Pancreas (tissue), 10 donors: ENCODE results near the gene C2CD4B. TPM values are rescaled to one million over a fixed set of nuclear protein-coding genes. Genes with fewer than 3 reads are reported as not detected.

ENCODE experiments used
- ATAC-seq, 4 donors: fragments of 200-7000 bp; cut with Tn5 transposase; one replicate each; pipeline versions ENCODE4 v1.8.0 to v1.9.1; 2020; ENCODE audit warnings: mild to moderate bottlenecking in 4 of 4, moderate library complexity in 4 of 4
- DNase-seq, 6 donors: peaks; one replicate each; pipeline ENCODE4 v3.0.0-alpha.2; 2020
- FAIRE-seq: peaks from 2 replicates; lab custom pipeline; 2012; peaks lifted over from hg19 to GRCh38; lab: Jason Lieb, UNC
- H3K27ac ChIP-seq, 4 donors: fragments of 200-600 bp; sonication (generic); 1 replicate in 3 of 4; 2 replicates in 1 of 4; pipeline versions ENCODE4 v1.5.0 to v1.8.0; 2020
- H3K27me3 ChIP-seq, 4 donors: fragments of 200-600 bp; one replicate each; pipeline ENCODE4 v1.8.0; 2021
- H3K36me3 ChIP-seq, 3 donors: fragments of 200-600 bp; sonication (generic) in 1 of 3; one replicate each; pipeline versions ENCODE4 v1.5.0 to v1.8.0; 2020 to 2021
- H3K4me1 ChIP-seq, 3 donors: fragments of 200-600 bp; one replicate each; pipeline ENCODE4 v1.8.0; 2021
- H3K4me3 ChIP-seq, 4 donors: fragments of 200-600 bp; sonication (generic) in 2 of 4; one replicate each; pipeline versions ENCODE4 v1.5.0 to v1.8.0; 2020 to 2021
- H3K9me3 ChIP-seq, 4 donors: fragments of 200-600 bp; one replicate each; pipeline ENCODE4 v1.8.0; 2021
- CTCF ChIP-seq, 4 donors: fragments of 200-600 bp; sonication (generic) in 3 of 4; IDR thresholded peaks; one replicate each; pipeline versions ENCODE4 v1.5.0 to v1.8.0; 2021; ENCODE audit warnings: antibody characterized with exemption in 4 of 4
- WGBS, 2 donors: extraction: QIAGEN DNeasy Blood & Tissue Kit; methylation state at CpG; one replicate each; pipeline ENCODE4 v1.1.7; 2013; 5-methylcytosine and 5-hydroxymethylcytosine counted together
- intact Hi-C, 3 donors: fragments of 100-400 bp; cut with DNase I; formaldehyde crosslinking; loops; one replicate each; pipeline versions ENCODE4 v1.11.1 to v1.14.2; 2022
- polyA plus RNA-seq, 2 donors: library from polyadenylated mRNA; stranded (reverse); fragments of 200-250 nt; gene quantifications; one replicate each; pipeline ENCODE4 v1.2.3, GENCODE V29; 2013
- total RNA-seq, 6 donors: library from RNA; stranded (reverse); fragmentation: NEBNext Ultra II Directional in 4 of 6; extraction: Animal tissue kit (Norgen Biotek cat#: 25700) in 4 of 6; gene quantifications; one replicate each; pipeline versions ENCODE4 v1.2.1 to v1.2.4, GENCODE V29; 2021 to 2023
- donor health status: healthy with polysubstance abuse.
- donor health status: DM: no; HTN: no; CAD: no; lungs with moderate emphysema.
- donor health status: DM: no; HTN: no; CAD: no.
- donor health status: control.
- donor health status: control.
- donor health status: Bipolar disorder and iron deficiency.
- donor health status: DM: yes; HTN: yes; CAD: no.
- donor health status: DM: no; HTN: no; CAD: no.
- donor health status: DM: no; HTN: no; CAD: no.
- donor health status: DM: yes; HTN: yes; CAD: no.

The C2CD4B gene
- total and polyA plus RNA-seq, 8 donors: 25.1 to 167 (median 39.6) TPM

DNA sequence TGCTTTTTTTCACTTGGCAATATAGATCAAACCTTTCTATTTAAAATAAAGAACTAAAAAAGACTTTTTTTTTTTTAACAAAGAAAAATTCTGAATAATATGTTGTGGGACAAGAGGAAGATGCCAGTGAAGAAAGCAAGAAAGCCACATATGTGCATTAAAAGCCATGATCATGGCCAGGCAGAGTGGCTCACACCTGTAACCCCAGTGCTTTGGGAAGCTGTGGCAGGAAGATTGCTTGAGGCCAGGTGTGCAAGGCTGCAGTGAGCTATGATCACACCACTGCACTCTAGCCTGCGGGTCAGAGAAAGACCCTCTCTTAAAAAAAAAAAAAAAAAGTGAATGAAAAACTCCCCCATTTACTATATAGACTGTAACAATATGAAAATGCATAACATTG, 23.9 kb downstream of the C2CD4B start:
- Histone ChIP-seq H3K4me3 (no peak overlapping the region), H3K4me1 (peaks cover 13 to 40% (median 17%) of the 10 kb centered on the region in 3 donors), H3K27ac (peak overlapping the region in 3 of 4 donors; percentile 14 to 67 (median 54)), H3K27me3 (no peaks in the 10 kb centered on the region), H3K36me3 (no peaks in the 10 kb centered on the region), H3K9me3 (no peaks in the 10 kb centered on the region)
- WGBS, 2 donors: 45 to 50% methylated on average over 1 of the region's 1 CpG
- ATAC-seq: peak in 1 of 4 donors; percentile 14
- intact Hi-C loops: no loop called here
- FAIRE-seq: no peak
- no peak for TF ChIP-seq CTCF (IDR thresholded peaks at IDR 0.05)
- DNase-seq: no peak

GRCh38 chr15:62138124-62138523, 27.0 kb downstream of the C2CD4B start:
- H3K27ac ChIP-seq: peak overlapping the region in 2 of 4 donors; percentile 17 to 39
- H3K27me3 ChIP-seq: no peaks in the 10 kb centered on the region
- no peak overlapping the region for H3K4me3 ChIP-seq
- intact Hi-C loops: no loop called here
- peaks cover 18 to 39% (median 20%) of the 10 kb centered on the region in 3 donors for H3K4me1 ChIP-seq
- no peaks in the 10 kb centered on the region for H3K36me3 ChIP-seq
- FAIRE-seq (no peak), DNase-seq (no peak), ATAC-seq (peak in 2 of 4 donors; percentile 21 to 39)
- H3K9me3 ChIP-seq: no peaks in the 10 kb centered on the region
- 70 to 77% methylated on average over 5 of the region's 5 CpGs for WGBS, 2 donors
- no peak for TF ChIP-seq CTCF (IDR thresholded peaks at IDR 0.05)

DNA sequence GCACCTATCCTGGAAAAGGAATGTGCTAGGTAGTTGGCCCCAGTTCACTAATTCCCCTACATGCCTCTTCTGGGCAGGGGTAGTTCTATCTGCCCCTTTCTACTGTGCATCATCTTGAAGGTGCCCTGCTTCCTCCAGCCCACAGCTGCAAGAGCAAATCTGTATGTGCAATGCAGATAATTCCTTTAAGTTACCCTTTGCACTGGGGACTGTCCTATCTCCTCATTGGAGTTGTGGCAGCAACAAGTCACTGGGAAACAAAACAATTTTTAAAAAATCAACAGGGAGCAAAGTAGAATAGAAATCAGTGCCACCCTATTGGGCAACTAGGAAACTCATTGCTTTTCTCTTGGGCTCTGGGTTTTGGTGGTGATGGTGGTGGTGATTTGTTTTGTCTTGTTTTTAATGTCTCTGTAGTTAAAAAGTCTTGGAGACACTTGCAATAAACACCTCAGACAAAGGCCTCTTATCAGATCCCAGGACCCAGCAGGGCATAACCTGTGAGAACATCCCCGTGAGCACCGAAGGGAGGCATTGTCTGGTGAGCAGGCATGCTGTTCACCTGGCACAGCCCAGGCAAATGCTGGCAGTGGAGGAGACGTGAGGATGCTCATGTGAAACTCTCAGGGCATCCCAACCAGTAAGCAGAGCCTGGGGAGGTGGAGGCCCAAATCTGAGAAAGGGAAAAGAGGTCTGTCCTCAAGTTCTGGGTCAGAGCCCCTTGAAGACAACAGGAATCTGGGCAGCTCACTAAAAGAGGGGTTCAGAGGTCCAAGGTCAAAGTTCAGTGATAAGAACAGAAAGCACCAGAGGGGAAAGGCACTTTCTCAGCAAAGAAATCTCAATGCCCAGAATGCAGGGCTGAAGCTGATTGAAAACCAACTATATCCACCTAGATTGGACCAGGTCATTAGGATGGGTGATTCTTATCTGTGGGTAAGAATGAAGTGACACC, 27.9 kb downstream of the C2CD4B start:
- 84 to 86% methylated on average over 3 of the region's 3 CpGs for WGBS, 2 donors
- no peak for FAIRE-seq
- H3K27ac ChIP-seq: peak overlapping the region in 2 of 4 donors; percentile 70 to 78

GRCh38 chr15:62135532-62136134, 29.5 kb downstream of the C2CD4B start:
- 12 to 17% methylated on average over 9 of the region's 9 CpGs for WGBS, 2 donors
- intact Hi-C loops: no loop called here
- H3K4me3 ChIP-seq: no peak overlapping the region
- H3K9me3 ChIP-seq: no peaks in the 10 kb centered on the region
- no peaks in the 10 kb centered on the region for H3K27me3 ChIP-seq
- TF ChIP-seq CTCF (IDR thresholded peaks at IDR 0.05): no peak
- peak overlapping the region; percentile 6 to 78 (median 53) for H3K27ac ChIP-seq
- peak; percentile 60 to 89 (median 85) for ATAC-seq
- H3K36me3 ChIP-seq: no peaks in the 10 kb centered on the region
- no peak for FAIRE-seq
- DNase-seq: peak in 4 of 6 donors; percentile 42 to 75 (median 64)
- H3K4me1 ChIP-seq: peaks cover 9 to 17% (median 9%) of the 10 kb centered on the region in 3 donors

More for the DNA sequence above, 27.9 kb downstream of the C2CD4B start:
- ATAC-seq: no peak
- peaks cover 12 to 32% (median 20%) of the 10 kb centered on the region in 3 donors for H3K4me1 ChIP-seq
- H3K9me3 ChIP-seq: no peaks in the 10 kb centered on the region
- no peak for DNase-seq
- no peaks in the 10 kb centered on the region for H3K36me3 ChIP-seq
- TF ChIP-seq CTCF (IDR thresholded peaks at IDR 0.05): no peak
- H3K27me3 ChIP-seq: no peaks in the 10 kb centered on the region
- intact Hi-C loops: no loop called here
- H3K4me3 ChIP-seq: no peak overlapping the region
